H1 (cell line): Measurements from ENCODE around the gene PLA2G1B. TPM values are rescaled to one million over a fixed set of nuclear protein-coding genes. Genes with fewer than 3 reads are reported as not detected.

Experiments used
- CTCF ChIA-PET: fragments of 300-600 bp; sonication (Branson Sonifier 250); formaldehyde crosslinking; loops from one replicate; lab custom pipeline; 2021; ENCODE audit not compliant: partially characterized antibody; lab: Charles Lee
- POLR2A ChIA-PET: fragments of 300-600 bp; sonication (Branson Sonifier 250); formaldehyde crosslinking; loops from one replicate; lab custom pipeline; 2021; ENCODE audit warnings: inconsistent platforms; ENCODE audit not compliant: partially characterized antibody; lab: Charles Lee
- DNase-seq, 2 experiments: peaks; one replicate each; pipeline versions ENCODE4 v3.0.0 to v3.0.0-alpha.2; 2010 to 2022; ENCODE audit warnings: low spot score in 2 of 2, low read depth in 1 of 2, mixed read lengths in 1 of 2
- FAIRE-seq: peaks from 2 replicates; lab custom pipeline; 2011; peaks lifted over from hg19 to GRCh38; lab: Jason Lieb, UNC
- H2AFZ ChIP-seq: 2 replicates; pipeline ENCODE4 v1.8.1; 2012; ENCODE audit warnings: low read length, inconsistent platforms
- H2AK5ac ChIP-seq: 2 replicates; pipeline ENCODE4 v1.6.1; 2013; ENCODE audit warnings: low read depth, low read length
- H2BK120ac ChIP-seq: replicated peaks from 2 replicates; pipeline ENCODE3; 2013; ENCODE audit warnings: low read depth, low read length, inconsistent platforms
- H2BK12ac ChIP-seq: 2 replicates; pipeline ENCODE4 v1.6.1; 2013; ENCODE audit warnings: low read depth, low read length
- H2BK15ac ChIP-seq: 2 replicates; pipeline ENCODE4 v1.6.1; 2013; ENCODE audit warnings: low read length
- H2BK20ac ChIP-seq: 2 replicates; pipeline ENCODE4 v1.6.1; 2013; ENCODE audit warnings: low read length
- H2BK5ac ChIP-seq: 2 replicates; pipeline ENCODE4 v1.6.1; 2013; ENCODE audit warnings: low read depth, low read length
- H3K14ac ChIP-seq: 2 replicates; pipeline ENCODE4 v1.6.1; 2013; ENCODE audit warnings: inconsistent platforms; ENCODE audit not compliant: insufficient read length
- H3K18ac ChIP-seq: 2 replicates; pipeline ENCODE4 v1.6.1; 2013; ENCODE audit warnings: low read length; ENCODE audit errors: extremely low read depth
- H3K23ac ChIP-seq: 2 replicates; pipeline ENCODE4 v1.6.1; 2013; ENCODE audit warnings: inconsistent platforms; ENCODE audit not compliant: insufficient read length
- H3K23me2 ChIP-seq: 2 replicates; pipeline ENCODE4 v1.6.1; 2013; ENCODE audit warnings: low read depth, low read length
- H3K27ac ChIP-seq: 2 replicates; pipeline ENCODE4 v1.6.1; 2011; ENCODE audit warnings: low read depth, low read length, inconsistent platforms
- H3K27me3 ChIP-seq, 4 experiments: replicated peaks in 1 of 4; 1 replicate in 1 of 4; 2 replicates in 3 of 4; pipeline versions ENCODE4 v1.6.1 to v1.8.1; 2011 to 2013; ENCODE audit warnings: low read length in 3 of 4, mild to moderate bottlenecking in 3 of 4, inconsistent platforms in 2 of 4, mixed read lengths in 2 of 4, moderate library complexity in 1 of 4; ENCODE audit not compliant: control insufficient read depth in 3 of 4, insufficient read depth in 3 of 4; ENCODE audit errors: extremely low read depth in 1 of 4
- H3K36me3 ChIP-seq, 4 experiments: 2 replicates each; pipeline versions ENCODE4 v1.6.1 to v1.8.1; 2011 to 2013; ENCODE audit warnings: mild to moderate bottlenecking in 4 of 4, low read length in 3 of 4, moderate library complexity in 2 of 4, control low read depth in 1 of 4, inconsistent platforms in 1 of 4; ENCODE audit not compliant: insufficient read depth in 4 of 4, control insufficient read depth in 2 of 4
- H3K4ac ChIP-seq: replicated peaks from 2 replicates; pipeline ENCODE3; 2013; ENCODE audit warnings: low read length, low read depth, mixed read lengths, inconsistent platforms; ENCODE audit not compliant: insufficient read length
- H3K4me1 ChIP-seq, 4 experiments: replicated peaks in 1 of 4; 1 replicate in 1 of 4; 2 replicates in 3 of 4; pipeline versions ENCODE4 v1.6.1 to v1.8.1; 2011 to 2013; ENCODE audit warnings: low read length in 3 of 4, inconsistent platforms in 2 of 4, mixed read lengths in 1 of 4; ENCODE audit not compliant: insufficient read depth in 4 of 4, control insufficient read depth in 3 of 4
- H3K4me2 ChIP-seq, 2 experiments: 2 replicates each; pipeline versions ENCODE4 v1.6.1 to v1.8.1; 2011 to 2013; ENCODE audit warnings: low read depth in 2 of 2, low read length in 2 of 2, control low read depth in 1 of 2, inconsistent platforms in 1 of 2, mild to moderate bottlenecking in 1 of 2; ENCODE audit not compliant: insufficient read depth in 1 of 2
- H3K4me3 ChIP-seq, 4 experiments: fragments of 200-600, 300-600 bp in 1 of 4; sonication (generic), shearing (Covaris generic), sonication (Bioruptor Twin) in 1 of 4; 2 replicates each; pipeline versions ENCODE4 v1.5.1 to v1.8.1; 2011 to 2016; ENCODE audit warnings: low read length in 4 of 4, low read depth in 3 of 4, control low read depth in 2 of 4, inconsistent platforms in 2 of 4, mild to moderate bottlenecking in 2 of 4, mixed read lengths in 1 of 4, moderate library complexity in 1 of 4; ENCODE audit not compliant: insufficient read depth in 2 of 4; ENCODE audit errors: extremely low read depth in 1 of 4
- H3K56ac ChIP-seq: replicated peaks from 2 replicates; pipeline ENCODE3; 2013; ENCODE audit warnings: low read depth, mild to moderate bottlenecking, mixed read lengths, low read length, inconsistent platforms; ENCODE audit not compliant: insufficient read length
- H3K79me1 ChIP-seq: 2 replicates; pipeline ENCODE4 v1.6.1; 2013; ENCODE audit warnings: low read depth, low read length, control low read depth
- H3K79me2 ChIP-seq, 2 experiments: 2 replicates each; pipeline versions ENCODE4 v1.6.1 to v1.8.1; 2012 to 2013; ENCODE audit warnings: low read length in 2 of 2, mild to moderate bottlenecking in 2 of 2, inconsistent platforms in 1 of 2; ENCODE audit not compliant: insufficient read depth in 2 of 2, control insufficient read depth in 1 of 2
- H3K9ac ChIP-seq, 4 experiments: replicated peaks in 1 of 4; 1 replicate in 1 of 4; 2 replicates in 3 of 4; pipeline versions ENCODE4 v1.6.1 to v1.8.1; 2011 to 2013; ENCODE audit warnings: low read depth in 3 of 4, low read length in 3 of 4, control low read depth in 2 of 4, mild to moderate bottlenecking in 2 of 4, moderate library complexity in 2 of 4, inconsistent platforms in 1 of 4; ENCODE audit errors: extremely low read depth in 1 of 4
- H3K9me3 ChIP-seq, 2 experiments: 2 replicates each; pipeline versions ENCODE4 v1.6.1 to v1.8.1; 2012 to 2013; ENCODE audit warnings: mild to moderate bottlenecking in 2 of 2, moderate library complexity in 2 of 2, control low read depth in 1 of 2, inconsistent platforms in 1 of 2, low read depth in 1 of 2, low read length in 1 of 2, mixed read lengths in 1 of 2; ENCODE audit not compliant: insufficient read depth in 2 of 2
- H4K20me1 ChIP-seq, 2 experiments: replicated peaks in 1 of 2; 2 replicates each; pipeline versions ENCODE3 to v1.8.1; 2011 to 2013; ENCODE audit warnings: inconsistent platforms in 2 of 2, low read length in 2 of 2, mild to moderate bottlenecking in 1 of 2; ENCODE audit not compliant: insufficient read depth in 2 of 2, control insufficient read depth in 1 of 2
- H4K5ac ChIP-seq: 2 replicates; pipeline ENCODE4 v1.6.1; 2013; ENCODE audit warnings: low read length, low read depth, mixed read lengths, inconsistent platforms; ENCODE audit not compliant: insufficient read length
- H4K8ac ChIP-seq: 2 replicates; pipeline ENCODE4 v1.8.0; 2013; ENCODE audit warnings: mild to moderate bottlenecking, moderate library complexity, low read length, inconsistent platforms; ENCODE audit not compliant: insufficient read depth; ENCODE audit errors: extremely low read depth
- H4K91ac ChIP-seq: replicated peaks from 2 replicates; pipeline ENCODE3; 2013; ENCODE audit warnings: low read length, mixed read lengths, inconsistent platforms; ENCODE audit not compliant: insufficient read length
- BCL11A ChIP-seq, 2 experiments: IDR thresholded peaks; one replicate each; pipeline ENCODE4 v1.6.1; 2011; ENCODE audit warnings: low read depth in 2 of 2, low read length in 2 of 2, mild to moderate bottlenecking in 2 of 2
- TBP ChIP-seq: IDR thresholded peaks from 2 replicates; pipeline ENCODE4 v1.6.1; 2011; ENCODE audit warnings: low read depth, low read length, improper control_type of control experiment
- WGBS, 2 experiments: shearing (Covaris generic) in 1 of 2; methylation state at CpG; one replicate each; pipeline versions ENCODE4 v1.1.6 to v1.1.7; 2013 to 2015; ENCODE audit warnings: low lambda C conversion rate in 2 of 2, mixed read lengths in 2 of 2, inconsistent platforms in 1 of 2, low coverage in 1 of 2, missing lambda C conversion rate in 1 of 2; ENCODE audit not compliant: insufficient replicate concordance in 2 of 2, insufficient coverage in 1 of 2, insufficient read length in 1 of 2; ENCODE audit errors: extremely low coverage in 1 of 2, missing lambda C conversion rate in 1 of 2; 5-methylcytosine and 5-hydroxymethylcytosine counted together
- polyA plus RNA-seq, 7 experiments: library from polyadenylated mRNA; depleted of rRNA in 3 of 7; stranded (reverse) in 5 of 7; unstranded in 2 of 7; fragments of >200 nt in 5 of 7; fragments of 200-250 nt in 2 of 7; gene quantifications; 1 replicate in 5 of 7; 2 replicates in 1 of 7; 4 replicates in 1 of 7; pipeline versions ENCODE4 v1.2.1 to v1.2.3, GENCODE V29; 2011 to 2013; ENCODE audit warnings: missing spikeins in 2 of 7, mixed read lengths in 2 of 7
- total RNA-seq: library from RNA; stranded (reverse); fragmentation: NEBNext Ultra II Directional; extraction: Animal tissue kit (Norgen Biotek cat#: 25700); gene quantifications from 2 replicates; pipeline ENCODE4 v1.2.1, GENCODE V29; 2021

Gene PLA2G1B
- total and polyA plus RNA-seq, 2 of the 8 experiments (the other 6 are each of a cell fraction or from before 2014, with no cell fraction given), result not detected

DNA sequence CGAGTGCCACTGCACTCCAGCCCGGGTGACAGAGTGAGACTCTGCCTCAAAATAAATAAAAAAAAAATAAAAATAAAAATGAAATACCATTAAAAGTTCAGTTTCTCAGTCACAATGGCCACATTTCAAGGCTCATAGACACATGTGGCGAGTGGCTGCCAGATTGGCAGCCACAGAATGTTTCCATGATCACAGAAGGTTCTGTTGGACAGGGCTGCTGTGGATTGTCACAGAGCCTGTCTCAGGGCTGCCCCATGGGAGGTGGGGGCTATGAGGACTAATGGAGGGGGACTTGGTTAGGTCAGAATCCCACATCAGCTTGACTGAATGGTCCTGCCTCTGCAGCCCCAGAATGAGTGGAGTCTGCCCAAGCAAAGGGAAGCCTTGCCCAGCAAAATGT is 3.8 kb upstream of the PLA2G1B start:
- H4K20me1 ChIP-seq, result no peaks in the 10 kb centered on the region
- H3K14ac ChIP-seq, result no peak overlapping the region
- no peaks in the 10 kb centered on the region for H3K4me1 ChIP-seq
- H3K27me3 ChIP-seq, result no peaks in the 10 kb centered on the region; a peak in 1 of 7 replicates
- H3K4ac ChIP-seq, result no peak overlapping the region
- H3K4me3 ChIP-seq, result no peak overlapping the region
- H2AFZ ChIP-seq, result no peak overlapping the region; the same call in 1 of the 2 replicates
- ChIA-PET POLR2A (interaction anchor here (0.6 to 1.9 kb wide), 2 partner anchors 18 to 40 kb away, joined by 3 to 7 read pairs; partner anchors contain the start of gene RNU4-2), CTCF (interaction anchor here (1.2 to 2.3 kb wide), 2 partner anchors 103 to 125 kb away, joined by 3 to 8 read pairs; no protein-coding TSS in a partner anchor)
- no peak overlapping the region for H2BK120ac ChIP-seq
- no peak overlapping the region for H2AK5ac ChIP-seq
- H3K9me3 ChIP-seq, result peaks cover 0 to 3% of the 10 kb centered on the region in 2 experiments; a peak in 1 of 4 replicates
- H3K9ac ChIP-seq, result no peak overlapping the region
- H2BK12ac ChIP-seq, result no peak overlapping the region
- H3K36me3 ChIP-seq, result no peaks in the 10 kb centered on the region
- no peak overlapping the region for H2BK15ac ChIP-seq
- no peaks in the 10 kb centered on the region for H3K79me1 ChIP-seq
- H3K18ac ChIP-seq, result no peak overlapping the region
- peaks cover 2% of the 10 kb centered on the region; the same call in 1 of the 2 replicates for H3K23me2 ChIP-seq
- H3K79me2 ChIP-seq, result no peaks in the 10 kb centered on the region
- WGBS, 2 experiments, result 89% methylated on average over 3 of the region's 3 CpGs; no CpG with 5 or more reads in 1 of the 2 experiments
- H4K91ac ChIP-seq, result no peak overlapping the region
- no peak for DNase-seq
- H3K56ac ChIP-seq, result no peak overlapping the region
- no peak overlapping the region for H3K4me2 ChIP-seq
- H4K5ac ChIP-seq, result no peak overlapping the region
- no peak overlapping the region for H2BK5ac ChIP-seq
- no peak overlapping the region for H3K27ac ChIP-seq
- FAIRE-seq, result no peak
- no peak overlapping the region for H4K8ac ChIP-seq
- no peak overlapping the region for H3K23ac ChIP-seq
- H2BK20ac ChIP-seq, result no peak overlapping the region
- TF ChIP-seq TBP, result no peak
- no peak for TF ChIP-seq BCL11A (IDR thresholded peaks at IDR 0.05; ENCODE audit: low read depth in 2 of 2, low read length in 2 of 2)
